Mesenchymal stem cell (in vitro differentiated cells and primary cell): ENCODE data around the gene CDH4.

Experiments used
- DNase-seq: peaks from one replicate; pipeline ENCODE4 v3.0.0-alpha.2; 2013
- H2AFZ ChIP-seq: one replicate; pipeline ENCODE4 v1.6.1; 2013; ENCODE audit warnings: low read depth, mild to moderate bottlenecking, control low read depth, inconsistent platforms, low read length, moderate library complexity
- H2AK5ac ChIP-seq: 2 replicates; pipeline ENCODE4 v1.6.1; 2013; ENCODE audit warnings: low read length, moderate library complexity, mild to moderate bottlenecking, inconsistent platforms; ENCODE audit not compliant: severe bottlenecking
- H2BK120ac ChIP-seq: one replicate; pipeline ENCODE4 v1.6.1; 2013; ENCODE audit warnings: low read depth, mild to moderate bottlenecking, inconsistent platforms, low read length, moderate library complexity
- H2BK12ac ChIP-seq, 2 experiments: one replicate each; pipeline ENCODE4 v1.6.1; 2013; ENCODE audit warnings: inconsistent platforms in 2 of 2, low read length in 2 of 2, mild to moderate bottlenecking in 2 of 2, moderate library complexity in 2 of 2, control low read depth in 1 of 2
- H2BK15ac ChIP-seq: one replicate; pipeline ENCODE4 v1.6.1; 2013; ENCODE audit warnings: mild to moderate bottlenecking, low read depth, inconsistent platforms; ENCODE audit not compliant: poor library complexity, severe bottlenecking
- H2BK5ac ChIP-seq: 2 replicates; pipeline ENCODE4 v1.6.1; 2013; ENCODE audit warnings: low read depth, mild to moderate bottlenecking, low read length, control low read depth, inconsistent platforms; ENCODE audit not compliant: poor library complexity, severe bottlenecking
- H3K14ac ChIP-seq, 2 experiments: one replicate each; pipeline ENCODE4 v1.6.1; 2013; ENCODE audit warnings: inconsistent platforms in 2 of 2, low read length in 2 of 2, control low read depth in 1 of 2, mild to moderate bottlenecking in 1 of 2, moderate library complexity in 1 of 2
- H3K18ac ChIP-seq, 2 experiments: one replicate each; pipeline ENCODE4 v1.6.1; 2013; ENCODE audit warnings: inconsistent platforms in 2 of 2, low read length in 2 of 2, control low read depth in 1 of 2, low read depth in 1 of 2, mild to moderate bottlenecking in 1 of 2
- H3K23ac ChIP-seq, 2 experiments: one replicate each; pipeline ENCODE4 v1.6.1; 2013; ENCODE audit warnings: inconsistent platforms in 2 of 2, low read length in 2 of 2, mild to moderate bottlenecking in 2 of 2, moderate library complexity in 2 of 2, control low read depth in 1 of 2
- H3K27ac ChIP-seq: 2 replicates; pipeline ENCODE4 v1.5.1; 2013; ENCODE audit warnings: mild to moderate bottlenecking, moderate library complexity, low read length, control low read depth, inconsistent platforms; ENCODE audit not compliant: poor library complexity, severe bottlenecking
- H3K27me3 ChIP-seq, 2 experiments: 2 replicates each; pipeline versions ENCODE4 v1.6.1 to v1.7.0; 2013; ENCODE audit warnings: low read length in 2 of 2, mild to moderate bottlenecking in 2 of 2, moderate library complexity in 2 of 2, control low read depth in 1 of 2, inconsistent platforms in 1 of 2; ENCODE audit not compliant: control insufficient read depth in 1 of 2, insufficient read depth in 1 of 2
- H3K36me3 ChIP-seq, 2 experiments: 2 replicates each; pipeline versions ENCODE4 v1.6.1 to v1.7.0; 2013; ENCODE audit warnings: low read length in 2 of 2, control low read depth in 1 of 2, inconsistent platforms in 1 of 2, low read depth in 1 of 2, mild to moderate bottlenecking in 1 of 2; ENCODE audit not compliant: insufficient read depth in 2 of 2, control insufficient read depth in 1 of 2
- H3K4ac ChIP-seq, 2 experiments: one replicate each; pipeline ENCODE4 v1.6.1; 2013; ENCODE audit warnings: inconsistent platforms in 2 of 2, low read length in 2 of 2, mild to moderate bottlenecking in 2 of 2, moderate library complexity in 2 of 2, control low read depth in 1 of 2, low read depth in 1 of 2
- H3K4me1 ChIP-seq: 2 replicates; pipeline ENCODE4 v1.6.1; 2013; ENCODE audit warnings: low read depth, low read length, control low read depth; ENCODE audit not compliant: control insufficient read depth, insufficient read depth
- H3K4me2 ChIP-seq: 2 replicates; pipeline ENCODE4 v1.6.1; 2013; ENCODE audit warnings: low read length, mild to moderate bottlenecking, inconsistent platforms; ENCODE audit not compliant: poor library complexity, severe bottlenecking
- H3K4me3 ChIP-seq, 2 experiments: 2 replicates each; pipeline versions ENCODE4 v1.5.1 to v1.7.0; 2013; ENCODE audit warnings: low read length in 2 of 2, mild to moderate bottlenecking in 2 of 2, control low read depth in 1 of 2, low read depth in 1 of 2; ENCODE audit not compliant: insufficient read depth in 1 of 2
- H3K79me1 ChIP-seq: replicated peaks from 2 replicates; pipeline ENCODE4 v1.6.1; 2013; ENCODE audit warnings: mild to moderate bottlenecking, control low read depth, low read length, inconsistent platforms; ENCODE audit not compliant: poor library complexity, severe bottlenecking
- H3K9ac ChIP-seq: 2 replicates; pipeline ENCODE4 v1.7.0; 2013; ENCODE audit warnings: mild to moderate bottlenecking, low read length, moderate library complexity
- H3K9me3 ChIP-seq: 2 replicates; pipeline ENCODE4 v1.7.0; 2013; ENCODE audit warnings: mild to moderate bottlenecking, low read length; ENCODE audit not compliant: control insufficient read depth
- H4K8ac ChIP-seq: one replicate; pipeline ENCODE4 v1.6.1; 2013; ENCODE audit warnings: inconsistent platforms, mild to moderate bottlenecking, low read length, moderate library complexity
- H4K91ac ChIP-seq: one replicate; pipeline ENCODE4 v1.6.1; 2013; ENCODE audit warnings: mild to moderate bottlenecking, low read length, inconsistent platforms
- WGBS: methylation state at CpG from one replicate; pipeline ENCODE4 v1.1.7; 2013; ENCODE audit warnings: mixed read lengths; 5-methylcytosine and 5-hydroxymethylcytosine counted together

Gene CDH4

GRCh38 chr20:61295682-61296628 lies 43.9 kb downstream of the CDH4 start:
- no peaks in the 10 kb centered on the region for H3K9me3 ChIP-seq
- H2AK5ac ChIP-seq, result no peak overlapping the region
- peaks cover 15% of the 10 kb centered on the region for H3K79me1 ChIP-seq
- H3K18ac ChIP-seq, result no peak overlapping the region
- H3K27ac ChIP-seq, result no peak overlapping the region
- no peak overlapping the region for H3K4me2 ChIP-seq
- no peak overlapping the region for H3K4me3 ChIP-seq
- H3K23ac ChIP-seq, result peak overlapping the region in 1 of 2 experiments; percentile 46
- no peak overlapping the region for H3K14ac ChIP-seq
- no peak overlapping the region for H2BK120ac ChIP-seq
- peaks cover 16% of the 10 kb centered on the region for H3K4me1 ChIP-seq
- DNase-seq, result no peak
- H2BK5ac ChIP-seq, result no peak overlapping the region
- peak overlapping the region; percentile 47 for H4K91ac ChIP-seq
- H3K9ac ChIP-seq, result no peak overlapping the region
- H3K27me3 ChIP-seq, result no peaks in the 10 kb centered on the region
- WGBS, result 69% methylated on average over 31 of the region's 33 CpGs
- H2AFZ ChIP-seq, result no peak overlapping the region
- no peak overlapping the region for H3K4ac ChIP-seq
- no peak overlapping the region for H2BK15ac ChIP-seq
- H3K36me3 ChIP-seq, result no peaks in the 10 kb centered on the region
- no peak overlapping the region for H4K8ac ChIP-seq
- peak overlapping the region in 1 of 2 experiments; percentile 35 for H2BK12ac ChIP-seq

- Histone ChIP-seq H3K23ac (no peak overlapping the region), H3K18ac (no peak overlapping the region), H3K14ac (peak overlapping the region in 1 of 2 experiments; percentile 13), H2BK15ac (no peak overlapping the region), H3K27ac (no peak overlapping the region), H3K4me2 (no peak overlapping the region), H3K27me3 (no peaks in the 10 kb centered on the region), H3K4me1 (peaks cover 16% of the 10 kb centered on the region), H3K4me3 (no peak overlapping the region), H3K9ac (no peak overlapping the region), H2AK5ac (no peak overlapping the region), H2BK5ac (no peak overlapping the region), H2AFZ (no peak overlapping the region), H3K79me1 (peaks cover 16% of the 10 kb centered on the region), H2BK120ac (no peak overlapping the region), H4K91ac (no peak overlapping the region), H3K36me3 (no peaks in the 10 kb centered on the region), H4K8ac (no peak overlapping the region), H3K4ac (no peak overlapping the region), H3K9me3 (no peaks in the 10 kb centered on the region), H2BK12ac (no peak overlapping the region)
- DNase-seq, result no peak
- 88% methylated on average over 13 of the region's 14 CpGs for WGBS
Measured at GRCh38 chr20:61296629-61297019, 44.6 kb downstream of the CDH4 start.

- Histone ChIP-seq H3K4me2 (no peak overlapping the region), H3K27me3 (no peaks in the 10 kb centered on the region), H3K4ac (no peak overlapping the region), H2BK15ac (no peak overlapping the region), H3K23ac (no peak overlapping the region), H2BK5ac (no peak overlapping the region), H3K4me1 (peaks cover 16% of the 10 kb centered on the region), H3K14ac (no peak overlapping the region), H4K8ac (no peak overlapping the region), H3K36me3 (no peaks in the 10 kb centered on the region), H2AFZ (no peak overlapping the region), H2BK120ac (no peak overlapping the region), H3K27ac (no peak overlapping the region), H3K79me1 (peaks cover 16% of the 10 kb centered on the region), H3K9ac (no peak overlapping the region), H3K4me3 (no peak overlapping the region), H4K91ac (no peak overlapping the region), H3K9me3 (no peaks in the 10 kb centered on the region), H3K18ac (no peak overlapping the region), H2BK12ac (no peak overlapping the region), H2AK5ac (no peak overlapping the region)
- DNase-seq, result no peak
- WGBS, result 98% methylated on average over 16 of the region's 16 CpGs
Measured at GRCh38 chr20:61297491-61297890, 45.4 kb downstream of the CDH4 start.

- Histone ChIP-seq H3K4me2 (no peak overlapping the region), H3K23ac (no peak overlapping the region), H3K79me1 (peaks cover 19% of the 10 kb centered on the region), H2AFZ (no peak overlapping the region), H2BK15ac (no peak overlapping the region), H2BK5ac (no peak overlapping the region), H4K8ac (no peak overlapping the region), H3K27me3 (no peaks in the 10 kb centered on the region), H2BK12ac (no peak overlapping the region), H3K4me3 (no peak overlapping the region), H3K9me3 (no peaks in the 10 kb centered on the region), H3K9ac (no peak overlapping the region), H3K18ac (no peak overlapping the region), H3K4me1 (peaks cover 16% of the 10 kb centered on the region), H3K14ac (no peak overlapping the region), H3K4ac (no peak overlapping the region), H2AK5ac (no peak overlapping the region), H2BK120ac (no peak overlapping the region), H3K27ac (no peak overlapping the region), H3K36me3 (no peaks in the 10 kb centered on the region), H4K91ac (no peak overlapping the region)
- 86% methylated on average over 15 of the region's 17 CpGs for WGBS
- DNase-seq, result peak; percentile 18
Measured at GRCh38 chr20:61297986-61298385, 45.9 kb downstream of the CDH4 start.
